ELF-1 (cell line): ENCODE measurements around the gene C3.

Source experiments
- DNase-seq: peaks from one replicate; pipeline ENCODE4 v3.0.0-alpha.2; 2016; ENCODE audit warnings: low read depth, low spot score

C3 gene

DNA sequence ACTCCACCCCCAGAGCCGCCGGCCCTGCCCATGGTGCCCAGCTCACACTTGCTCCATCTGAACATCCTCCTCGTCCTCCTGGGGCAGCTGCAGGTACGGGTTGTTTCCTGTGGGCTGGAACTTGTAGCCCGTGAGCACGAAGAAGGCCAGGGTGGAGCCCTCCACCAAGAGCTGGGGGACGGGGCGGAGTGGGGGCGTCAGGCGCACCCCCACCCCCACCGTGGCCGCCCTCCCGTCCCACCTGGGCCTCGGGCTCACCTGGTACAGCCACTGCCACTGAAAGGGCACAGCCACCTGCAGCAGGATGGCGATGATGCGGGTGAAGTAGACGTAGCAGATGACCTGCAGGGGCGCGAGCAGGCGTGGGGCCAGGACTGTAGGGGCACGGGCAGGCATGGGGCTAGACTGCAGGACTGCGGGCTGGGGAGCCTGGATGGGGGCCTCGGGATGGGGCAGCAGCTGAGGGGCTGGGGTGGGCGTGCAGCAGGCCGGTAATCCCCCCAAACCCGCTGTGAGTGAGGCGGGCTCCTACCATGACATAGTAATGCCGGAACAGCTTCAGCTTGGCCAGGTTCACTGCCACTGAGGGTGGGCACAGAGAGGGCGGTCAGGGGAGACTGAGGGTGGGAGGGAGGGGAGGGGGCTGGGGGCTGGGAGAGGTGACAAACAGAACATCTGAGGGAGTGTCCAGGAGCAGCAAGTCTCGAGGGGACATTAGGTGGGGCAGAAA, 10.7 kb upstream of the C3 start:
- no peak for DNase-seq

DNA sequence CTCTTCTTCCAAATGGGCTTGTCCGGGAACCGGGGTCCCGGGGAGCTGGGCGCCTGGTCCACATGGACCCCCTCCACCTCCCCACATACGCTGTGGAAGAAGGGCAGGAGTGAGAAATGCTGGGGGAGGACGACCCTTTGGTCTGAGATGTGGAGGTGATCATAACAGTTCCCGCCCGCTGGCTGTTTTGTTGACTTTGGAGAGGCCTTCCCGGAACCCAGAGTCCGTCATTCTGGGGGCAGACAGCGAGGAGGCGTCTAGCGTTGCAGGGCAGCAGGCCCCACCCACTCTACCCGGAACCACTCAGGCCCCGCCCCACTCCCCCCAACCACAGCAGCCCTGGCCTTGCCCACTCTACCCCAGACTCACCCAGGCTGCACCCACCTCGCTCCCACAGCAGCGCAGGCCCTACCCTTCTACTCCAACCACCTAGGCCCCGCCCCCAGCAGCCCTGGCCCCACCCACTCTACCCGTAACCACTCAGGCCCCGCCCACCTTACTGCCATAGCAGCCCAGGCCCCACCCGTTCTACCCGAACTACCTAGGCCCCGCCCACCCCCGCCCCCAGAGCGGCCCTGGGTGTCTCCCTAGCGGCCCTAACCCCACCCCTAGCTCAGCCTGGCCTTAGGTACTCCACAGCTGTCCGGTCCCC, 9.8 kb upstream of the C3 start:
- DNase-seq, result peak; percentile 57

DNA sequence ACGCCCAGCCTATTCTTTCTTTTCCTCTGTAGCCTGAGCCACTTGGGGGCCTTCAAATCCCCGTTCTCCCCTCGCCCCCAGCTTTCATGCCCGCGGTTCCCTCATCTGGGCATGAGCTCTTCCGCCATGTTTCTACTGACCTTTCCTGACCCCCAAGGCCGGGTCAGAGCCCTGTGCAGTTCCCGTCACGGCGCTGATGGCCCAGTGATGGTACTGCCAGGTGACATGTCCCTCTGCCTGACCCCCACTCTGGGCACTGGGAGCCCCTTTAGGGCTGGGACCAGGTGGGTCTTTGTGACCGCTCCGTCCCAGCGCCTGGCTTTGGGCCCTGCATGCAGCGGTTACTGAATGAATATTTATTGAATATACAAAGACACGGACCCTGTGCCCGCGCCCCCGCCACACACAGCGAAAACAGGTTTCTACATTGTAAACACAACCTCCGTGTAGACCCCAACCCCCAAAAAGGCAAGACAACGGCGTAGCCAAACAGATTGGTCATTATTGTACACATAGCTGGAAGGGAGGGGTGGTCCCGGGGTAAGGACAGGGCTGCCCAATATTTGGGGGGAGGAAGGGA, 9.2 kb upstream of the C3 start:
- DNase-seq, result no peak

DNA sequence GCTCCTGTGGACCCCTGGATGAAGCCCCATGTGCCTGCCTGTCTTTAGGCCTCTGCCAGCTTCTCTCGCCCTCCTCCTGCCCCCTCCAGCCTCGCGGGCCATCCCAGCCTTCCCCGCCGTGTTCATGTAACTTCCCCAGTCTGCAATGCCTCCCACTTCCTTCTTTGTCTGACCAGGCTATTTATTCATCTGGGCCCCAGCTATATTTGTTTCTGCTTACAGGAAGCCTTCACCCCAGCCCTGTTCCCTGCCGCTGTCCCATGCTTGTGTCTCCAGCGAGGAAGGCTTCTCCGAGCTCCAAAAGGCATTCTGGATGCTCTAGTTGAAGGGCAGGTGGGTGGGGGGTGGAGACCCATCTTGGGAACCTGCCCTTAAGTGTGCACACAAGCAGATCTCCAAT, 7.9 kb upstream of the C3 start:
- DNase-seq, result no peak

DNA sequence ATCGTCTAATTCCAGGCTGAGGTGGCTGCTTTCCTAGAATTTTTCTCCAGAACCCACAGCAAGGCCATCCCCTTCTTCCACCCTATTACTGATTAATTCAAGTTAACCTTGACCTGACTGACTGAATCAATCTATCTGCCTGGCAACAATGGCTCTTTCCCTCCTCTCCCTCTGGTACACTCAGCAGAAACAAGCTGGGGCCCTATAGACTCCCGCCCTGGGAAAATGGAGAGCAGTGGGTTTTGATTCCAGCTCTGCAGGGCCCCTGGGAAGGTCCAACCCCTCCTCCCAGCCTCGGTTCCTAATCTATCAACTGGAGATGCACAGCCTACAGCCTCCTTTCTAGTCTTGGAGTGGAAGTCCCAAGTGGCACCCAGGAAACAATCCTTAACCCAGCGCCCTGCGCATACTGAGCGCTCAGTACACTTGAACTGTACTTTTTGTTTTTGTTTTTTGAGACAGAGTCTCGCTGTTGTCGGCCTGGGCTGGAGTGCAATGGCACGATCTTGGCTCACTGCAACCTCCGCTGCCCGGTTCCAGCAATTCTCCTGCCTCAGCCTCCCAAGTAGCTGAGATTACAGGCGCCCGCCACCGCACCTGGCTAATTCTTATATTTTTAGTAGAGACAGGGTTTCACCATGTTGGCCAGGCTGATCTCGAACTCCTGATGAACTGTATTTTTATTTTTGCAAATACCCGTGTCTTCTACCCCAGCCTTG, 5.2 kb upstream of the C3 start:
- DNase-seq, result no peak

DNA sequence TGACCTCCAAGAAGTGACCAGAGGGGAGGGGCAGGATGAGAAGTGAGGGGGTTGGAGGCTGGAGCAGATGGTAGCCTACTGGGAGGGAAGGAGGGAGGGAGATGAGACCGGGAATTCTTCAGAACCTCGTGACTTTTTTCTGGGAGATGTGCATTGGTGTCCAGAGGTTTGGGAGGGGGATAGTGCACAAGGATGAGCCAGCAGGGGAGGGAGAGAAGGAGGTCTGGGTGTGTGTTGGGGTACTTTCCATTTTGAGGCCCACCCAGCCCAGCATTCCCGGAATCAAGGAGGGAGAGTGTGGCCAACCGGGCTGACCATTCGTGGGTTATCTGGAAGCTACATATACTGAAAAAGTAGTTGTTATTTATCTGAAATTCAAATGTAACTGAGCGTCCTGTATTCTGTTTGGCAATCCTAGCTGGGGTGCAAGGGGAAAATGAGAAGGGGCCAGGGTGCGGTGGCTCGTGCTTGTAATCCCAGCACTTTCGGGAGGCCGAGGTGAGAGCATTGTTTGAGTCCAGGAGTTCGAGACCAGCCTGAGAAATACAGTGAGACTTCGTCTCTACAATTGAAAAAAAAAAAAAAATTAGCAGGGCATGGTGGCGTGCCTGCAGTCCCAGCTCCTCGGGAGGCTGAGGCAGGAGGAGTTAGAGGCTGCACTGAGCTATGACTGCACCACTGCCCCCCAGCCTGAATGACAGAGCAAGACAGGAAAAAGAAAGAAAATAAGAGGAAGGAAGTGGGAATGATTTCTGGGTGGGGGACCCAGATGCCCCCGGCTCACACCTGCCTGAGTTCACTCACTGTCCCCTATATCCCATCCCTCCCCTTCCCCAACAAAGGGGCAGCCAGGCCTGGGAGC, 4.4 kb upstream of the C3 start:
- no peak for DNase-seq

DNA sequence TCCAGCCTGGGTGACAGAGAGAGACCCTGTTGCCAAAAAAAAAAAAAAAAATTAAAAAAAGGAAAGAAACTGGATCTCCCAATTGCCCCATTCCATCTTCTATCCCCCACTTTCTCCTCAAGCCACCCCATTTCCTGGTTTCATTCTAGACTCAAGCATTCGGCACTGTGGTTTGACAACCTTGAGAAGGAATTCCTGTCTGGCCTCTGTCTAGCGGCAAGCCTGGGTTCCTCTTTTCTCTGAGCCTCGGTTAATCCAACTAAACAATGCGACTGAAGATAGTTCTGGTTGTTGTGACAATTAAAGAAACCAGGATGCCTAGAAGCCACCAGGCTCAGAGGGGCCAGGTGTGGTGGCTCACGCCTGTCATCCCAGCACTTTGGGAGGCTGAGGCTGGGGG, 3.3 kb upstream of the C3 start:
- no peak for DNase-seq

DNA sequence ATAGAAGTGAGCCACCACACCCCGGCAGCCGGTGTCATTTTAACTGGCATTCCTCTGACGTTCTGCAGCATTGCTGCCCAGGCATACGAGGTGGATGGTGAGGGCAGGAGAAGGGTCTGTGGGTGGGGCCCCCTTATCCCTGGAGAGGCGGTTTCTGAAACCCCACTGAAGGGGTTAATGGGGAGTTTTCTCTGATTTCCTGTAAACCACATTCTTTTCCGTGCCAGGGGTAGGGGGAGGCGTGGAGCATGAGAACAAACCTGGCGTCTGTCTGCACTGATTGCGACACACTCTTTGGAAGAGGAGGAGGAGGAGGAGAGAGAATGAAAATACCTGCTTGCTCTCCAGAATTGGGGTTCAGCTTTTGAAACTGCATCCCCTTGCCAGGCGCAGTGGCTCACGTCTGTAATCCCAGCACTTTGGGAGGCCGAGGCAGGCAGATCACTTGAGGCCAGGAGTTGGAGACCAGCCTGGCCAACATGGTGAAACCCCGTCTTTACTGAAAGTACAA, 2.7 kb upstream of the C3 start:
- DNase-seq, result no peak

DNA sequence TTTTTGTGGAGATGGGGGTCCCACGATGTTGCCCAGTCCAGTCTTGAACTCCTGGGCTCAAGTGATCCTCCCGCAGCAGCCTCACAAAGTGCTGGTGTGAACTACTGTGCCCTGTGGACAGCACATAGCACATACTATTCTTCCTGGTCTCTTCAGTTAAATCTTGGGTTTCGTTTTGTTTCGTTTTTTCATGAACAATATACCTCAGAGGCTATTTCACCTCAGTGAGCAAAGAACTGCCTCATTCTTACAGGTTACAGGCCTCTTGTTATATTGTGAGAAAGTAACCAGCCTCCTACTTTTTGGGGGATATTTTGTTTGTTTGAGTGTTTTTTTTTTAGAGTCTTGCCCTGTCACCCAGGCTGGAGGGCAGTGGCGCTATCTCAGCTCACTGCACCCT, 1.3 kb upstream of the C3 start:
- no peak for DNase-seq

DNA sequence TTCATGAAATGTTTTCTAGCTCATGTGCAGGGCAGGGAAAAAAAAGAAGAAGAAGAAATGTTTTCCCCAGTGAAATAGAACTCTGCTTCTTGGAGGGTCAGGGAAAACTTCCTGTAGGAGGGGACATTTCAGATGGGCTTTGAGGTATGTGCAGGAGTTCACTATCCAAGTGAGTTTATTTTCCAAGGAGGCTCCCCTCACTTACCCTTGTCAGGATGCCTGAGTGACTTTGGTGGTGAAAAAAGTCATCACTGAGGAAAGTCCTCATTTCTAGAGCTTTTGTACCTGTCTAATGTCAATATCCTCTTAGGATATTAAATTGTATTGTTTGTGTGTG, 656 bp upstream of the C3 start:
- no peak for DNase-seq

DNA sequence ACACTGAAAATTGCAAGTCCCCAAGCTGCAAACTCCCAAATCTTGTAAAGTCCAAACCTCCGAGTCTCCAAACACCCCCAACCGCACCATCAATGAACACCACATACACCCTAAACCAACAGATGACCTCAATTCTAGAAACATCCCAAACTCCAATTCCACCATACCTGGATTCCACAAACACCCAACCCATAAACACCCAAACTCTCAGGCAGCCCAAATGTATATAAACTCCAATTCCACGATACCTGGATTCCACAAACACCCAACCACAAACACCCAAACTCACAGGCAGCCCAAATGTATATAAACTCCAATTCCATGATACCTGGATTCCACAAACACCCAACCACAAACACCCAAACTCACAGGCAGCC, 470 bp downstream of the C3 start:
- no peak for DNase-seq

DNA sequence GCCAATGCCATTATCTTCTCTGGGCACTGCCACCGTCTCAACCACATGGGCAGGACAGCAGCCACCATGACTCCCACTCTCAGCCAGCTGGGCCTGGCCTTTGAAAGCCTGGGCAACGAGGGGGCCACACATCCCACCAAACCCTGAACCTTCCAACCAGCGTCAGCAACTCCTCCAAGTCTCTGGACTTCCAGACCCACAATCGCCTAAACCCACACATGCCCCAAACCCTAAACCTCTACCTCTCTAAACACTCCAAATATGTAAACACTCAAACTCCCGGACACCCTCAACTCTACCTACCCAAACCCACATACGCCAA, 949 bp downstream of the C3 start:
- no peak for DNase-seq

DNA sequence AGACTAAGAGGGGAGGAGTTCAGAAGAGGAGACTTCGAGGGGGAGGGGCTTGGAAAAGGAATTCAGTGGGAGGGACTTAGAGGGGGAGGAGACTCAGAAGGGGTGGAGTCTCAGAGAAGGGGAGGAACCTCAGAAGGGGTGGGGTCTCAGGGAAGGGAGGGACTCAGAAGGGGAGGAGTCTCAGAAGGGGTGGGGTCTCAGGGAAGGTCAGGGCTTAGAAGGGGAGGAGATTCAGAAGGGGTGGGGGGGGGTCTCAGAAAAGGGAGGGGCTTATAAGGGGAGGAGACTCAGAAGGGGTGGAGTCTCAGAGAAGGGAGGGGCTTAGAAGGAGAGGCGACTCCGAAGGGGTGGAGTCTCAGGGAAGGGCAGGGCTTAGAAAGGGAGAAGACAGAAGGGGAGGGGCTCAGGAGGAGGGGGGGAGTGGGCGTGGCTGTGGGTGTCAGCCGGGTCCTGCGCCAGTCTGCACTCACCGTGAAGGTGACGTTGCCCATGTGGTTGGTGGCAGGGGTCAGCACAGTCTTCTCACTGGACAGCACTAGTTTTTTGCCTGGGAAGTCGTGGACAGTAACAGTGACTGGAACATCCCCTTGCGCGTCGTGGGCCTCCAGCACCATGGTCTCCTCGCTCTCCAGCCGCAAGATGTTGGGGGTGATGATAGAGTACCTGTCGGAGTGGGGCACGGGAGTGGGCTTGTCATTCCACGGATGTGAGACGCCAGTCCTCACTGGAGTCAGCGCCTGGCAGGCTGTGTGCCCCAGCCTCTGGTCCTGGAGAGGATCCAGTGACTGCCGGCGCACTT, 1.5 kb downstream of the C3 start:
- DNase-seq, result peak; percentile 87

DNA sequence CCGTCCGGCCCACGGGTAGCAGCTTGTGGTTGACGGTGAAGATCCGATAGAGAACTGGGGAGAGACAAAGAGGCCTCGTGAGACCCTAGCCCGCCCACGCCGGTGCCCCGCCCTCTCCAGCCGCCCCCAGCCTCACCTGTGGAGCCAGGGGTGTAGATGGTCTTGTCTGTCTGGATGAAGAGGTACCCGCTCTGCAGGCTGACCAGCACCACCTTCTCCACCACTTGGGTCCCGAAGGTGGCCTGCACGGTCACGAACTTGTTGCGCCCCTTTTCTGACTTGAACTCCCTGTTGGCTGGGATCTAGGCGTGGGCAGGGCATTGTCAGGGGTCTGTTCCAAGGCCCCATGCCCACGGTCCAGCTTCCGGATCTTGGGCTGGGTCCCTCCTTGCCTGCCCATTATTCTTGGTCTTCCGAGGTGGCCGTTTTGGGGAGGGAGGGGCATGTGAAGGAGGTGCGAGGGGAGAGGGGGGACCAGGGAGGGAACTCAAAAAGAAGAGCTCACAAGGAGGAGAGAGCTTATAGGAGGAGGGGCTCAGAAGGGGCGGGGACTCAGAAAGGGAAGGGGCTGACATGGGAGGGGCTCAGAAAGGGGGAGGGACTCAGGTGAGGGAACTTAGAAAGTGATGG, 2.2 kb downstream of the C3 start:
- DNase-seq, result no peak

DNA sequence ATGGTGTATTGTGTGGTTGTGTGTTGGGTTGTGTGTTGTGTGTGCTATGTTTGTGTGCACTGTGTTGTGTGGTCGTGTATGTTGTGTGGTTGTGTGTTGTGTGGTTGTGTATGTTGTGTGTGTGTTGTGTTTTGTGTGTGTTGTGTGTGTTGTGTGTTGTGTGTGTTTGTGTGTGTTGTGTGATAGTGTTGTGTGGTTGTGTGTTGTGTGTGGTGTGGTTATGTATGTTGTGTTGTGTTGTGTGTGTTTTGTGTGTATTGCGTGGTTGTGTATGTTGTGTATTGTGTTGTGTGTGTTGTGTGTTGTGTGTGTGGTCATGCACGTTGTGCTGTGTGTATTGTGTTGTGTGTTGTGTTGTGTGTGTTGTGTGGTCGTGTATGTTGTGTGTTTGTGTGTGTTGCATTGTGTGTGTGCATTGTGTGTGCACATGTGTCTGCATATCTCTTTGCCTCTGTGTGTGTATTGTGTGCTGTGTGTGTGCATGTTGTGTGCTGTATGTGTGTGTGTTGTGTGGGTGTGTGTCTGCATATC, 2.9 kb downstream of the C3 start:
- no peak for DNase-seq

DNA sequence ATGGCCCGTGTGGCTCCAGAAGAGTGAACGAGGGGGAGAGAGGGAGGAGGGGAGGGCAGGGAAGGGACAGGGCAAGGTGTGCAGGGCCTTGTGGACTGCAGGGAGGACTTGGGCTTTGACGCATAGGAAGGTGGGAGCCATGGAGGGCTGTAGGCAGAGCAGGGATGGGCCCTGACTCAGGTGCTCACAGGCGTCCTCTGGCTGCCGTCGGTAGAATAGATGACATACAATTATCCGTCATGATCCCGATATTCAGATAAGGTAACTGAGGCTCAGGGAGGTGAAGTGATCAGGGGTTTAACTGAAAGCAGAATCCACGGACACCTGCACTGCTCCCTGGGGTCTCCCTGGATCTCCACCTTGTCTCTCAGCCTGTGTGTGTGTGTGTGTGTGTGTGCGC, 3.4 kb downstream of the C3 start:
- DNase-seq, result no peak

DNA sequence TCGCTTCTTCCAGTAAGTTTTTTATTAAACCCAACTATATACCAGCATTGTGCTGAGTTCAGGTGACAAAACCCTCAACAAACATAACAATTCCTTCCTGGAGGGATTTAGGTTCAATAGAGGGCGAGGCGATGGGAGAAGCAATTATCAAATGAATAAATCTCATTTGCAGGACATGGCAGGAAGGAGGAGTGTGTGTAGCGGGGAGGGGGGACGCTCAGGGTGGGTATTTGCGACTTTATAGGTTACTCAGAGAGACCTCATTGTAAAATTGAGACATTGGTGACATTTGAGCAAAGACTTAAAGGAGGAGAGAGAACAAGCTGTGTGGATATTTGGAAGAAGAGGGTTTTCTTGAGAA, 3.9 kb downstream of the C3 start:
- no peak for DNase-seq

DNA sequence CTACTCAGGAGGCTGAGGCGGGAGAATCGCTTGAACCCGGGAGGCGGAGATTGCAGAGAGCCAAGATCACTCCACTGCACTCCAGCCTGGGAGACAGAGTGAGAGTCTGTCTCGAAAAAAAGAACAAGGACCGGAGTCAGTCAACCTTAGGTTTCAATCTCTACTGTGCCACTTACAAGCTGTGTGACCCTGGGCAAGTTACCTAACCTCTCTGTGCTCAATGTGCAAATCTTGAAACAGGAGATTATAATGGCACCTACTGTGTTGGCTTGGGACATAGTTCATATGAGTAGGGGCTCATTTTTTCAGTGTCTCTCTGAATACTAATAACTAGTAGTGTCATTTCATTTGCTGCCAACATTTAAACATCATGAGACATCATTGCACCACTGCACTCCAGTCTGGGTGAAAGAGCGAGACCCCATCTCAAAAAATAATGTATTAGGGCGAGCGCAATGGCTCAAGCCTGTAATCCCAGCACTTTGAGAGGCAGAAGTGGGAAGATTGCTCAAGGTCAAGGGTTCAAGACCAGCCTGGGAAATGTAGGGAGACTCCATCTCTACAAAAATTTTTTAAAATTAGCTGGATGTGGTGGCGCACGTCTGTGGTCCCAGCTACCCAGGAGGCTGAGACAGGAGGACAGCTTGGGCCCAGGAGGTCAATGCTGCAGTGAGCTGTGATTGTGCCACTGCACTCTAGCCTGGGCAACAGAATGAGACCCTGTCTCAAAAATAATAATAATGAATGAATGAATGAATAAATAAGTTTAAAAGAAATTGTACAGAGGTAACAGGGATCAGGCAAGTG, 5.5 kb downstream of the C3 start:
- DNase-seq, result no peak
